ENCODE data around the gene B9D2.
"Not testable (repeated sequence)": the region's sequence is repeated elsewhere in the genome, so short reads cannot be mapped to it uniquely, and the experiment has no call there.

B9D2 gene

GRCh38 chr19:41391618-41392017 is 27.7 kb upstream of the B9D2 start:
- DNase-seq: no peak

- DNase-seq: no peak
Measured at GRCh38 chr19:41386442-41386841, 22.5 kb upstream of the B9D2 start.

- DNase-seq: no peak
Measured at GRCh38 chr19:41384351-41384750, 20.4 kb upstream of the B9D2 start.

GRCh38 chr19:41381536-41381935 is 17.6 kb upstream of the B9D2 start:
- not testable (repeated sequence) for DNase-seq

- DNase-seq: peak in 1 of 56 donors; percentile 10
Measured at GRCh38 chr19:41377977-41378709, 14.2 kb upstream of the B9D2 start.

- DNase-seq: peak in 16 of 56 donors; percentile 11 to 57 (median 25)
Measured at GRCh38 chr19:41376998-41377365, 13.0 kb upstream of the B9D2 start.

GRCh38 chr19:41376241-41376997 is 12.5 kb upstream of the B9D2 start, which contains the start of gene TMEM91:
Gene TMEM91, plus strand, starts transcription at chr19:41376533. Its CDS starts 1,777 bp downstream, at chr19:41378310.
- peak in 14 of 56 donors; percentile 14 to 47 (median 28) for DNase-seq

- peak in 52 of 56 donors; percentile 10 to 89 (median 61) for DNase-seq
Measured at GRCh38 chr19:41373993-41374392, 10.0 kb upstream of the B9D2 start.

- DNase-seq: no peak
Measured at GRCh38 chr19:41372501-41372900, 8.6 kb upstream of the B9D2 start.

GRCh38 chr19:41371541-41371940 is 7.6 kb upstream of the B9D2 start:
- no peak for DNase-seq

GRCh38 chr19:41371119-41371518 is 7.2 kb upstream of the B9D2 start:
- not testable (repeated sequence) for DNase-seq

GRCh38 chr19:41369769-41370168 is 5.8 kb upstream of the B9D2 start:
- no peak for DNase-seq

- DNase-seq: no peak
Measured at GRCh38 chr19:41367848-41368301, 3.9 kb upstream of the B9D2 start.

- no peak for DNase-seq
Measured at GRCh38 chr19:41366089-41366488, 2.1 kb upstream of the B9D2 start.

GRCh38 chr19:41364524-41365391 is 809 bp upstream of the B9D2 start:
- DNase-seq: no peak

- no peak for DNase-seq
Measured at GRCh38 chr19:41363371-41363752, 587 bp downstream of the B9D2 start.

- no peak for DNase-seq
Measured at GRCh38 chr19:41362143-41362847, 1.7 kb downstream of the B9D2 start.

GRCh38 chr19:41359741-41360140 is 4.2 kb downstream of the B9D2 start:
- no peak for DNase-seq

GRCh38 chr19:41357746-41358145 is 6.2 kb downstream of the B9D2 start:
- DNase-seq: no peak

GRCh38 chr19:41356984-41357739 is 6.8 kb downstream of the B9D2 start:
- DNase-seq: no peak

Measured in nucleus accumbens (tissue), 56 donors.